ENCODE data around the gene TRPV2. TPM values are rescaled to one million over a fixed set of nuclear protein-coding genes. Genes with fewer than 3 reads are reported as not detected.
A peak's percentile ranks its signal among the peaks of the same experiment; 100 is the strongest.

The TRPV2 gene
- total and polyA plus RNA-seq, 9 donors = 3.2 to 5.5 (median 4.5) TPM

DNA sequence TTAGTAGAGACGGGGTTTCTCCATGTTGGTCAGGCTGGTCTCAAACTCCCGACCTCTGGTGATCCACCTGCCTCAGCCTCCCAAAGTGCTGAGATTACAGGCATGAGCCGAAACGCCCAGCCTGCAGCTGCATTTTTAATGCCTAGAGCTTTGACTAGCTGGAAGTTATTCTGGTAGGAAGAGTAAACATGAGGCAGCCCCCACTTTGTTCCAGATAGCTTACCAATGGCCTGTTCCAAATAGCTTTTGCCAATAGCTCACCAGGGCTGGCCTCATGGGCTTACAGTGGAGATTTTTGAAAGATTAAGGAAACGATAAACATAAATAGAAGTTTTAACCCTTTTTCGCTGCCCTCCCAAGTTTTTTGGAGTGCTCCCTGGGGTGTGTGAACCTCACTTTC lies 9.8 kb downstream of the TRPV2 start:
- Histone ChIP-seq H3K4me3 (ENCODE audit: low read length) (no peak overlapping the region), H3K9me3 (replicated peaks; ENCODE audit: control insufficient read depth, low read depth, low read length) (no peaks in the 10 kb centered on the region), H3K27ac (ENCODE audit: low read length) (peak overlapping the region; percentile 49), H3K36me3 (ENCODE audit: control insufficient read depth, insufficient read depth, low read length) (no peaks in the 10 kb centered on the region), H3K4me1 (ENCODE audit: control insufficient read depth, insufficient read depth, low read length) (peaks cover 27% of the 10 kb centered on the region), H3K27me3 (ENCODE audit: control insufficient read depth, insufficient read depth, low read length) (no peaks in the 10 kb centered on the region)
- no CpG with 5 or more reads among the region's 6 CpGs for WGBS (ENCODE audit: insufficient coverage)
- DNase-seq = no peak

DNA sequence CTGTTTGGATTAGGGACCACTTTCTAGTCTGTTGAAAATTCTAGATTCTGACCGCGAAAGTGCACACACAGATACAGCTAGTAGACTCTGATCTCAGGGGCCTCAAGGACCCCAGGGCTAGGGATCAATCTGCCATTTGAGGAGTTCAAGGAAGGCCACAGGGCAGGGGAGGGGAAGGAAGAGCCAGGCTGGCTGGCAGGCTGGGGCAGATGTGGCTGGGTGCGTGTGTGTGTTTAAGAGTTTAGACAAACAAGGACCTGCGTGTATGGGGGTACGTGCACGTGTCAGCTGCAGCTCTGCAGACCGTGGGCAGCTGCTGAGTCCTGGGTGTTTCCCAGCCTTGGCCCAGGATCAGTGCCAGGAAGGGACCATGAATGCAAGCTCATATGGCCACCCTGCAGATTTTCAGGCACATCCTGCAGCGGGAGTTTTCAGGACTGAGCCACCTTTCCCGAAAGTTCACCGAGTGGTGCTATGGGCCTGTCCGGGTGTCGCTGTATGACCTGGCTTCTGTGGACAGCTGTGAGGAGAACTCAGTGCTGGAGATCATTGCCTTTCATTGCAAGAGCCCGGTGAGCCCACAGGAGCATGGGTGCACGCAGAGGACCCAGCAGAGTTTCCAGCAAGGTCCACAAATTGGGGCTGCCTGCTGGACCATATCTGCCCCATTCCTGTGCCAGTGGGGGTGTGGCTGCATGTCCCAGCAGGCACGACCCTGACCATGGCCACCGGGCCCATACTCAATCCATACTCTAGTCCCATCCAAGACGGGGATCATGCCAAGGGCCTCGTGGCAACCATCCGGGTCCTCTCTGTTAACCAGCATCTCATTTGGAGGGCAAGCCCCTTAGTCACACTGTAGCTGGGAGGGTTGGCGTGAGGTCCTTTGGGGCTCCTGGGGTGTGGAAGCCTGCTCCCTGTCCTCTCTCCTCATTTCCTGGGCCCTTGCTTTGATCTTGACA lies 10.6 kb downstream of the TRPV2 start:
- Histone ChIP-seq H3K4me3 (ENCODE audit: low read length) (no peak overlapping the region), H3K36me3 (ENCODE audit: control insufficient read depth, insufficient read depth, low read length) (no peaks in the 10 kb centered on the region), H3K9me3 (replicated peaks; ENCODE audit: control insufficient read depth, low read depth, low read length) (no peaks in the 10 kb centered on the region), H3K4me1 (ENCODE audit: control insufficient read depth, insufficient read depth, low read length) (peaks cover 27% of the 10 kb centered on the region), H3K27ac (ENCODE audit: low read length) (peak overlapping the region; percentile 49), H3K27me3 (ENCODE audit: control insufficient read depth, insufficient read depth, low read length) (no peaks in the 10 kb centered on the region)
- 75% methylated on average over 18 of the region's 20 CpGs for WGBS (ENCODE audit: insufficient coverage)
- peak; percentile 75 for DNase-seq

DNA sequence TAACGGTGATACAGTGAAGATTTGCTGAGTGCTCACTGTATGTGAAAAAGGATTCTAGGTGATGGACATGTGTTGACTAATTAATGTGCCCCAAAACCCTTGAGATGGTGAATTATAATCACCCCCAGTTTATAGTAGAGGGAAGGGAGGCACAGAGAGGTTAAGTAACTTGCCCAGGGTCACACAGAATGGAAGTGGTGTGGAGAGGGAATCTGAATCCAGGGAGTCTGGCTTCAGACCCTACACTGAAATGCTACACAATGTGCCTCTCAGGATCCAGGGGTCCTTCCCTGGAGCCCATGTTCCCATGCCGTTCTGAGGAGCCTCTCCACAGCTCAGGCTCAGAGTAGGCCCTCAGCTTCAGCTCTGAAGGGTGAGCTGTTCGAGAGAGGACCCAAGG lies 11.6 kb downstream of the TRPV2 start:
- no peak overlapping the region for H3K27ac ChIP-seq (ENCODE audit: low read length)
- H3K4me3 ChIP-seq (ENCODE audit: low read length) = no peak overlapping the region
- 94% methylated on average over 3 of the region's 3 CpGs for WGBS (ENCODE audit: insufficient coverage)
- H3K9me3 ChIP-seq (replicated peaks; ENCODE audit: control insufficient read depth, low read depth, low read length) = no peaks in the 10 kb centered on the region
- H3K36me3 ChIP-seq (ENCODE audit: control insufficient read depth, insufficient read depth, low read length) = no peaks in the 10 kb centered on the region
- peaks cover 27% of the 10 kb centered on the region for H3K4me1 ChIP-seq (ENCODE audit: control insufficient read depth, insufficient read depth, low read length)
- H3K27me3 ChIP-seq (ENCODE audit: control insufficient read depth, insufficient read depth, low read length) = no peaks in the 10 kb centered on the region
- no peak for DNase-seq

DNA sequence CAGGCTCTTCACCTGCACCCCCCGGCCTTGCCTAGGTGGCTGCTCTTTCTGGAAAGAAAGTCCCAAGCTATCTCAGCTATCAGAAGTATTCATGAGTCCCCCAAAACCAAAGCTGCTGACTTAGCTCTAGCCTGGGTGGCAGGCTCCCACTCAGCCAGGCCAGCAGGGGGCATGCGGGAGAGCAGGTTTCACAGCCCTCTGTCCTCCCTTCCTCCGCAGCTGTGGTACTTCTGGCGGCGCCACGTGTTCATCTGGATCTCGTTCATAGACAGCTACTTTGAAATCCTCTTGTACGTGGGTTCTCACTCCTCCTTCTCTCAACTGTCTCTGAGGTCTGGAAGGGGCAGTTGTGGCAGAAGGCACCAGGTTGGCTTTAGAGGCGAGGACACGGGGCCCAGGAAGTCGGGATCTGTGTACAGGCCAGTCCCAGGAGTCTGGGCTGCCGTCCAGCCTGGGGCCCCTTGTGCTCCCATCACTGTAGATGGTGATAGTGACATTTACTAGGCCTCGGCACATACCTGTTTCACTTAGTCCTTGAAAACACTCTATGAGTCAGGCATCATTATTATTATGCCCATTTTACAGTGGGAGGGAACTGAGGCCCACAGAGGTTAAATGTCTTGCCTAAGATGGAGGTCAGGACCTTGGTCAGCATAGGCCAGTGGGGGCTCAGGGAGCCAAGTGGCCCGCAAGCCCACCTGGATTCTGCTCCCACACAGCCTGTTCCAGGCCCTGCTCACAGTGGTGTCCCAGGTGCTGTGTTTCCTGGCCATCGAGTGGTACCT lies 12.9 kb downstream of the TRPV2 start:
- Histone ChIP-seq H3K27me3 (ENCODE audit: control insufficient read depth, insufficient read depth, low read length) (no peaks in the 10 kb centered on the region), H3K36me3 (ENCODE audit: control insufficient read depth, insufficient read depth, low read length) (no peaks in the 10 kb centered on the region), H3K9me3 (replicated peaks; ENCODE audit: control insufficient read depth, low read depth, low read length) (no peaks in the 10 kb centered on the region), H3K27ac (ENCODE audit: low read length) (no peak overlapping the region), H3K4me3 (ENCODE audit: low read length) (no peak overlapping the region), H3K4me1 (ENCODE audit: control insufficient read depth, insufficient read depth, low read length) (peaks cover 27% of the 10 kb centered on the region)
- peak; percentile 67 for DNase-seq
- 48% methylated on average over 9 of the region's 15 CpGs for WGBS (ENCODE audit: insufficient coverage)

- Histone ChIP-seq H3K9me3 (replicated peaks; ENCODE audit: control insufficient read depth, low read depth, low read length) (no peaks in the 10 kb centered on the region), H3K27ac (ENCODE audit: low read length) (no peak overlapping the region), H3K27me3 (ENCODE audit: control insufficient read depth, insufficient read depth, low read length) (no peaks in the 10 kb centered on the region), H3K4me1 (ENCODE audit: control insufficient read depth, insufficient read depth, low read length) (peaks cover 27% of the 10 kb centered on the region), H3K36me3 (ENCODE audit: control insufficient read depth, insufficient read depth, low read length) (no peaks in the 10 kb centered on the region), H3K4me3 (ENCODE audit: low read length) (no peak overlapping the region)
- 89% methylated on average over 8 of the region's 9 CpGs for WGBS (ENCODE audit: insufficient coverage)
- DNase-seq = no peak
Measured at GRCh38 chr17:16429083-16429482, 13.7 kb downstream of the TRPV2 start.

DNA sequence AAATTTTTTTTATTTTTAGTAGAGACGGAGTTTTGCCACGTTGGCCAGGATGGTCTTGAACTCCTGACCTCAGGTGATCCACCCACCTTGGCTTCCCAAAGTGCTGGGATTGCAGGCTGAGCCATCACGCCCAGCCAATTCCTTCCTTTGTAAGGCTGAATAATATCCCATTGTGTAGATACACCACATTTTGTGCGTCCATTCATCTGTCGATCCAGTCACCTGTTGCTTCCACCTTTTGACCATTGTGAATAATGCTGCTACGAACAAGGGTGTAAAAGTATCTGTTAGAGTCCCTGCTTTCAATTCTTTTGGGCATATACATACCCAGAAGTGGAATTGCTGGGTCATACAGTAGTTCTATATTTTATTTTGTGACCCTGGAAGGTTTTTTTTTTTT lies 15.3 kb downstream of the TRPV2 start:
- H3K4me3 ChIP-seq (ENCODE audit: low read length) = no peak overlapping the region
- no peaks in the 10 kb centered on the region for H3K36me3 ChIP-seq (ENCODE audit: control insufficient read depth, insufficient read depth, low read length)
- no peaks in the 10 kb centered on the region for H3K27me3 ChIP-seq (ENCODE audit: control insufficient read depth, insufficient read depth, low read length)
- no peak for DNase-seq
- peaks cover 22% of the 10 kb centered on the region for H3K4me1 ChIP-seq (ENCODE audit: control insufficient read depth, insufficient read depth, low read length)
- WGBS (ENCODE audit: insufficient coverage) = 94% methylated on average over 3 of the region's 6 CpGs
- H3K27ac ChIP-seq (ENCODE audit: low read length) = no peak overlapping the region
- no peaks in the 10 kb centered on the region for H3K9me3 ChIP-seq (replicated peaks; ENCODE audit: control insufficient read depth, low read depth, low read length)

DNA sequence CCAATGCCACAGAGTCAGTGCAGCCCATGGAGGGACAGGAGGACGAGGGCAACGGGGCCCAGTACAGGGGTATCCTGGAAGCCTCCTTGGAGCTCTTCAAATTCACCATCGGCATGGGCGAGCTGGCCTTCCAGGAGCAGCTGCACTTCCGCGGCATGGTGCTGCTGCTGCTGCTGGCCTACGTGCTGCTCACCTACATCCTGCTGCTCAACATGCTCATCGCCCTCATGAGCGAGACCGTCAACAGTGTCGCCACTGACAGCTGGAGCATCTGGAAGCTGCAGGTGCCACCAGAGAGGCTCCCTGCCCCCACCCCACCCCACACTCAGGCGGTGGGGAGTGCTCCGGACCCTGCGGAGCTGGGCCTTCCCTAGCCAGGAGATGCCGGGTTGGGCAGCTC lies 16.6 kb downstream of the TRPV2 start:
- no peaks in the 10 kb centered on the region for H3K36me3 ChIP-seq (ENCODE audit: control insufficient read depth, insufficient read depth, low read length)
- no peaks in the 10 kb centered on the region for H3K27me3 ChIP-seq (ENCODE audit: control insufficient read depth, insufficient read depth, low read length)
- no peaks in the 10 kb centered on the region for H3K9me3 ChIP-seq (replicated peaks; ENCODE audit: control insufficient read depth, low read depth, low read length)
- H3K4me3 ChIP-seq (ENCODE audit: low read length) = no peak overlapping the region
- H3K4me1 ChIP-seq (ENCODE audit: control insufficient read depth, insufficient read depth, low read length) = peaks cover 11% of the 10 kb centered on the region
- WGBS (ENCODE audit: insufficient coverage) = 79% methylated on average over 13 of the region's 15 CpGs
- DNase-seq = no peak
- no peak overlapping the region for H3K27ac ChIP-seq (ENCODE audit: low read length)

- Histone ChIP-seq H3K9me3 (replicated peaks; ENCODE audit: control insufficient read depth, low read depth, low read length) (no peaks in the 10 kb centered on the region), H3K36me3 (ENCODE audit: control insufficient read depth, insufficient read depth, low read length) (no peaks in the 10 kb centered on the region), H3K4me1 (ENCODE audit: control insufficient read depth, insufficient read depth, low read length) (peaks cover 5% of the 10 kb centered on the region), H3K4me3 (ENCODE audit: low read length) (no peak overlapping the region), H3K27me3 (ENCODE audit: control insufficient read depth, insufficient read depth, low read length) (no peaks in the 10 kb centered on the region), H3K27ac (ENCODE audit: low read length) (no peak overlapping the region)
- DNase-seq = no peak
- 86% methylated on average over 5 of the region's 5 CpGs for WGBS (ENCODE audit: insufficient coverage)
Measured at GRCh38 chr17:16433514-16433913, 18.1 kb downstream of the TRPV2 start.

GRCh38 chr17:16434662-16435061 lies 19.3 kb downstream of the TRPV2 start:
- H3K36me3 ChIP-seq (ENCODE audit: control insufficient read depth, insufficient read depth, low read length) = no peaks in the 10 kb centered on the region
- DNase-seq = no peak
- peaks cover 3% of the 10 kb centered on the region for H3K4me1 ChIP-seq (ENCODE audit: control insufficient read depth, insufficient read depth, low read length)
- no peaks in the 10 kb centered on the region for H3K9me3 ChIP-seq (replicated peaks; ENCODE audit: control insufficient read depth, low read depth, low read length)
- H3K4me3 ChIP-seq (ENCODE audit: low read length) = no peak overlapping the region
- H3K27me3 ChIP-seq (ENCODE audit: control insufficient read depth, insufficient read depth, low read length) = no peaks in the 10 kb centered on the region
- WGBS (ENCODE audit: insufficient coverage) = 31% methylated on average over 5 of the region's 8 CpGs
- H3K27ac ChIP-seq (ENCODE audit: low read length) = no peak overlapping the region
